BE2C (cell line): ENCODE data around the gene ABL2.

Experiments
- DNase-seq: peaks from one replicate; pipeline ENCODE4 v3.0.0-alpha.2; 2020
- H3K27me3 ChIP-seq: fragments of 250-450 bp; sonication (Bioruptor Pico); 2 replicates; pipeline ENCODE4 v1.5.1; 2020; ENCODE audit warnings: mild to moderate bottlenecking
- H3K36me3 ChIP-seq: fragments of 250-450 bp; sonication (Bioruptor Pico); 2 replicates; pipeline ENCODE4 v1.5.1; 2020; ENCODE audit warnings: mild to moderate bottlenecking
- H3K4me1 ChIP-seq: fragments of 250-450 bp; sonication (Bioruptor Pico); 2 replicates; pipeline ENCODE4 v1.5.1; 2020
- H3K4me3 ChIP-seq: 2 replicates; pipeline ENCODE4 v1.5.1; 2011; ENCODE audit warnings: low read depth, low read length
- H3K9me3 ChIP-seq: fragments of 250-450 bp; sonication (Bioruptor Pico); 2 replicates; pipeline ENCODE4 v1.5.1; 2020
- TF ChIP-seq, protein P1 (sequence below): IDR thresholded peaks from 2 replicates; pipeline ENCODE4 v1.5.1; 2012; ENCODE audit warnings: mild to moderate bottlenecking, low read depth, low read length

Gene ABL2

DNA sequence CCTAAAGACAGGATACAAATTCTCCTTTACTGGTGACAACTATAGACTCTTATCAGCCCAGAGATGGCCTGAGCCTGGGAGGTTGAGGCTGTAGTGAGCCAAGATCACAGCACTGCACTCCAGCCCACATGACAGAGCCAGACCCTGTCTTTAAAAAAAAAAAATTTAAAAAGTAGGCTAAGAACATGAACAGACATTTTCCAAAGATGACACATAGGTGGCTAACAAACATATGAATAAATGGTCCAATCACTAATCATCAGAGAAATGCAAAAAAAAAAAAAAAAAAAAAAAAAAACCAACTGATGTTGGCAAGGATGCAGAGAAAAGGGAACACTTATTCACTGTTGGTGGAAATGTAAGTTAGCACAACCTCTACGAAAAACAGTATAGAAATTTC is 82.6 kb downstream of the ABL2 start:
- H3K4me3 ChIP-seq = no peak overlapping the region
- peaks cover 2% of the 10 kb centered on the region; the same call in 1 of the 2 replicates for H3K36me3 ChIP-seq
- no peaks in the 10 kb centered on the region for H3K9me3 ChIP-seq
- no peaks in the 10 kb centered on the region for H3K4me1 ChIP-seq
- no peak for DNase-seq
- TF ChIP-seq, protein P1, sequence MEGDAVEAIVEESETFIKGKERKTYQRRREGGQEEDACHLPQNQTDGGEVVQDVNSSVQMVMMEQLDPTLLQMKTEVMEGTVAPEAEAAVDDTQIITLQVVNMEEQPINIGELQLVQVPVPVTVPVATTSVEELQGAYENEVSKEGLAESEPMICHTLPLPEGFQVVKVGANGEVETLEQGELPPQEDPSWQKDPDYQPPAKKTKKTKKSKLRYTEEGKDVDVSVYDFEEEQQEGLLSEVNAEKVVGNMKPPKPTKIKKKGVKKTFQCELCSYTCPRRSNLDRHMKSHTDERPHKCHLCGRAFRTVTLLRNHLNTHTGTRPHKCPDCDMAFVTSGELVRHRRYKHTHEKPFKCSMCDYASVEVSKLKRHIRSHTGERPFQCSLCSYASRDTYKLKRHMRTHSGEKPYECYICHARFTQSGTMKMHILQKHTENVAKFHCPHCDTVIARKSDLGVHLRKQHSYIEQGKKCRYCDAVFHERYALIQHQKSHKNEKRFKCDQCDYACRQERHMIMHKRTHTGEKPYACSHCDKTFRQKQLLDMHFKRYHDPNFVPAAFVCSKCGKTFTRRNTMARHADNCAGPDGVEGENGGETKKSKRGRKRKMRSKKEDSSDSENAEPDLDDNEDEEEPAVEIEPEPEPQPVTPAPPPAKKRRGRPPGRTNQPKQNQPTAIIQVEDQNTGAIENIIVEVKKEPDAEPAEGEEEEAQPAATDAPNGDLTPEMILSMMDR = no peak
- H3K27me3 ChIP-seq = no peaks in the 10 kb centered on the region

DNA sequence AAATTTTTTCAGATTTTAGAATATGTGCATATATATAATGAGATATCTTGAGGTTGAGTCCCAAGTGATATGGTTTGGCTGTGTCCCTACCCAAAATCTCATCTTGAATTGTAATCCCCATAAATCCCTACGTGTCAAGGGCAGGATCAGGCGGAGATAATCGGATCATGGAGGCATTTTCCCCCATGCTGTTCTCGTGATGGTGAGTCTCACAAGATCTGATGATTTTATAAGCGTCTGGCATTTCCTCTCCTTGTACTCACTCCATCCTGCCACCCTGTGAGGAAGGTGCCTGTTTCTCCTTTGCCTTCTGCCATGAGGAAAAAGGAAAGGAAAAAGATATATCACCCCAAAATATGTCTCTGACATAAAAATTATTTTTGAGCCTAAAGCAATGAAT is 83.0 kb downstream of the ABL2 start:
- Histone ChIP-seq H3K9me3 (no peaks in the 10 kb centered on the region), H3K4me1 (no peaks in the 10 kb centered on the region), H3K4me3 (no peak overlapping the region), H3K36me3 (peaks cover 2% of the 10 kb centered on the region; the same call in 1 of the 2 replicates), H3K27me3 (no peaks in the 10 kb centered on the region)
- DNase-seq = no peak
- TF ChIP-seq, protein P1 = no peak

DNA sequence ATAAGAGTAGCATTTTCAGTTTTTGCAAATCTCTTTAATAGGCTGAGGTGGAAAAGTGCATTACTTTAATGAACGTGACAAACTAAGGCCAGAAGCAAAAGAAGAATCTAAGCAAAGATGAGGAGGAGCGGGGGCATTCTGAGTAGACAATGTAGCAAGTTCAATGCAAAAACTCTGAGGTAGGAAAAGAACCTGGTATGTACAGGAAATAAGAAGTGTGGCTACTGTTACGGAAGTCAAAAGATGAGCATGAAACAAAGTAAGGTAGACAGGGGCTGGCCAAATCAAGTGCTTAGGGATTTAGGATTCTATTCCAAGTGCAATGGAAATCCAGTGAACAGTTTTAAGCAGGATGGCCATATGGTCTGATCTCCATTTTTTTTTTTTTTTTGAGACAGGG is 84.0 kb downstream of the ABL2 start:
- DNase-seq = no peak
- H3K4me3 ChIP-seq = no peak overlapping the region
- H3K9me3 ChIP-seq = no peaks in the 10 kb centered on the region
- H3K27me3 ChIP-seq = no peaks in the 10 kb centered on the region
- H3K4me1 ChIP-seq = no peaks in the 10 kb centered on the region
- H3K36me3 ChIP-seq = peaks cover 5% of the 10 kb centered on the region
- TF ChIP-seq, protein P1 = no peak

DNA sequence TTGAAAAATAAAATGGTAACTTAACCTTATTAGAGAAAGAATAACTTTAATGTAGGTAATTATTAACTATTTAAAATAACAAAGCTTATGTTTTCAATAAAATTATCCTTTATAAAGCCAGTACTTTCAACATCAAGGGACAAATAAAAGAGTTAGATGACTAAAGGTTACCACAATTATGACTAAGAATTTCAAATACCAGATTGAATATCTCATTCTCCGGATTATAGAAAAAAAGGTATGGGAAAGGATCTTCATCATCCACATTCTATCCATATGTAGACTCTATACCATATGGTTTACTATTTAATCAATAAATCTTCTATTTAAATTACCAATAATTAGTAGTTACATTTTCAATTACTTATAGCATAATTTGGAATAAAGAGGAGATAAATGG is 84.9 kb downstream of the ABL2 start:
- Histone ChIP-seq H3K27me3 (no peaks in the 10 kb centered on the region), H3K4me1 (no peaks in the 10 kb centered on the region), H3K4me3 (no peak overlapping the region), H3K36me3 (peaks cover 7% of the 10 kb centered on the region), H3K9me3 (no peaks in the 10 kb centered on the region)
- TF ChIP-seq, protein P1 = no peak
- no peak for DNase-seq

DNA sequence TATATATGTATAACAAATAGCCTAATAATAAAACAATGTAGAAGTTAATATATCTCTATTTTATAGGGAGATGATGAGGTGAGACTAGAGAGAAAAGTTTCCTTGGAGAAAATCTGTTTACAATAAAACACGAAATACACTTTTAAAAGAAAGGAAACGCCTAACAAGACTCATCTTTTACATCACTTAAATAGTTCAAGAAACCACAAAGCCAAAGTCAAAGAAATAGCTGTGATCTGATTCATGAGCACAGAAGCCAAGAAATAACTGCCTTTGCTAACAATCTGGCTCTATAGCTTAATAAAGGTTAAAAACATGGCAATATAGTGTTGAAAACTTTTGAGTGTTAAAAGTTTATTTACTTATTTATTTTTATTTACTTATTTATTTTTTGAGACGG is 86.2 kb downstream of the ABL2 start:
- no peaks in the 10 kb centered on the region for H3K4me1 ChIP-seq
- no peaks in the 10 kb centered on the region for H3K9me3 ChIP-seq
- TF ChIP-seq, protein P1 = no peak
- H3K36me3 ChIP-seq = peaks cover 5% of the 10 kb centered on the region; the same call in 1 of the 2 replicates
- H3K27me3 ChIP-seq = no peaks in the 10 kb centered on the region
- H3K4me3 ChIP-seq = no peak overlapping the region
- DNase-seq = no peak

DNA sequence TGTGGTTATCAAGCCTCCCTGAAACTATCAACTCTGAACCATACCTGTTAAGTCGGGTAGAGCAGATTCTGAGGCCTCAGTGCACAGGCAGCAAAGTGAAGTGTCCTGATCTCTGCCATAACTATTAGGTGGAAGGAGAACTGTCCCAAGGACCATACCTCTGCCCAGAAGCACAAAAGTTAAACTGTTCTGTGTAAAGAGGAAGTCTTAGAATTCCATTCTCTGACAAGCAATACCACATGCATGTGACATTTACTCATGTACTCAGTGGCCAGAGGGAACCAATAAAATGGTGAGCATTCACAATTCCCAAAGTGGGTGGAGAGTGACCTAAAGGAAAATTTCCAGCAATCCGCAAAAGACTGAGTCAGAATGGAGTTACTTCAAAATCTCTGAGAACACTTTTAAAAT is 86.6 kb downstream of the ABL2 start:
- Histone ChIP-seq H3K9me3 (no peaks in the 10 kb centered on the region), H3K4me1 (no peaks in the 10 kb centered on the region), H3K27me3 (no peaks in the 10 kb centered on the region), H3K36me3 (peaks cover 5% of the 10 kb centered on the region; the same call in 1 of the 2 replicates), H3K4me3 (no peak overlapping the region)
- DNase-seq = no peak
- TF ChIP-seq, protein P1 = no peak
